ENCODE results near the gene ANGPTL4. TPM values are rescaled to one million over a fixed set of nuclear protein-coding genes. Genes with fewer than 3 reads are reported as not detected.

ANGPTL4 gene, protein sequence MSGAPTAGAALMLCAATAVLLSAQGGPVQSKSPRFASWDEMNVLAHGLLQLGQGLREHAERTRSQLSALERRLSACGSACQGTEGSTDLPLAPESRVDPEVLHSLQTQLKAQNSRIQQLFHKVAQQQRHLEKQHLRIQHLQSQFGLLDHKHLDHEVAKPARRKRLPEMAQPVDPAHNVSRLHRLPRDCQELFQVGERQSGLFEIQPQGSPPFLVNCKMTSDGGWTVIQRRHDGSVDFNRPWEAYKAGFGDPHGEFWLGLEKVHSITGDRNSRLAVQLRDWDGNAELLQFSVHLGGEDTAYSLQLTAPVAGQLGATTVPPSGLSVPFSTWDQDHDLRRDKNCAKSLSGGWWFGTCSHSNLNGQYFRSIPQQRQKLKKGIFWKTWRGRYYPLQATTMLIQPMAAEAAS
- total RNA-seq = 26.1 and 132 TPM in 2 replicates

DNA sequence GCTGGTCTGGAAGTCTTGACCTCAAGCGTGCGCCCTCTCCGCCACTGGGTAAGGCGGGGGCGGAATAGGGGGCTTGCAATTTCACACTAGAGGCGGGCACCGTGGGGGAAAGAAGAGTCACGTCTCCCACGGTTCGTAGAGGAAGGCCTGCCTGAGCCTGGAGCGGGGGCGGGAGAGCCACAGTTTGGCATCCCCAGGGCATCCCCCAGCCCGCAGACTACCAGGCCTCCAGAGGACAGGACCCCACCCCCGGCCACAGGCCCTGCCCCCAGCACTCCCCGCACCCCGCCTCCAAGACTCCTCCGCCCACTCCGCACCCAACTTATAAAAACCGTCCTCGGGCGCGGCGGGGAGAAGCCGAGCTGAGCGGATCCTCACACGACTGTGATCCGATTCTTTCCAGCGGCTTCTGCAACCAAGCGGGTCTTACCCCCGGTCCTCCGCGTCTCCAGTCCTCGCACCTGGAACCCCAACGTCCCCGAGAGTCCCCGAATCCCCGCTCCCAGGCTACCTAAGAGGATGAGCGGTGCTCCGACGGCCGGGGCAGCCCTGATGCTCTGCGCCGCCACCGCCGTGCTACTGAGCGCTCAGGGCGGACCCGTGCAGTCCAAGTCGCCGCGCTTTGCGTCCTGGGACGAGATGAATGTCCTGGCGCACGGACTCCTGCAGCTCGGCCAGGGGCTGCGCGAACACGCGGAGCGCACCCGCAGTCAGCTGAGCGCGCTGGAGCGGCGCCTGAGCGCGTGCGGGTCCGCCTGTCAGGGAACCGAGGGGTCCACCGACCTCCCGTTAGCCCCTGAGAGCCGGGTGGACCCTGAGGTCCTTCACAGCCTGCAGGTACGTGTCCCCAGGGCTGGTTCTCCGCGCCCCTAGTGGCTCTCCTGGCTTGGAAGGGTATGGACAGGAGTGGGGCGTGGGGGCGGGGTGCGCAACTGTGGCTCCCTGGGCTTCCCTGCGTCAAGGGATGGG is at the start of gene ANGPTL4:
Gene ANGPTL4 (plus strand): TSS at position 353 of the 969 bp plus-strand sequence. CDS start 167 bp downstream, at position 520.

DNA sequence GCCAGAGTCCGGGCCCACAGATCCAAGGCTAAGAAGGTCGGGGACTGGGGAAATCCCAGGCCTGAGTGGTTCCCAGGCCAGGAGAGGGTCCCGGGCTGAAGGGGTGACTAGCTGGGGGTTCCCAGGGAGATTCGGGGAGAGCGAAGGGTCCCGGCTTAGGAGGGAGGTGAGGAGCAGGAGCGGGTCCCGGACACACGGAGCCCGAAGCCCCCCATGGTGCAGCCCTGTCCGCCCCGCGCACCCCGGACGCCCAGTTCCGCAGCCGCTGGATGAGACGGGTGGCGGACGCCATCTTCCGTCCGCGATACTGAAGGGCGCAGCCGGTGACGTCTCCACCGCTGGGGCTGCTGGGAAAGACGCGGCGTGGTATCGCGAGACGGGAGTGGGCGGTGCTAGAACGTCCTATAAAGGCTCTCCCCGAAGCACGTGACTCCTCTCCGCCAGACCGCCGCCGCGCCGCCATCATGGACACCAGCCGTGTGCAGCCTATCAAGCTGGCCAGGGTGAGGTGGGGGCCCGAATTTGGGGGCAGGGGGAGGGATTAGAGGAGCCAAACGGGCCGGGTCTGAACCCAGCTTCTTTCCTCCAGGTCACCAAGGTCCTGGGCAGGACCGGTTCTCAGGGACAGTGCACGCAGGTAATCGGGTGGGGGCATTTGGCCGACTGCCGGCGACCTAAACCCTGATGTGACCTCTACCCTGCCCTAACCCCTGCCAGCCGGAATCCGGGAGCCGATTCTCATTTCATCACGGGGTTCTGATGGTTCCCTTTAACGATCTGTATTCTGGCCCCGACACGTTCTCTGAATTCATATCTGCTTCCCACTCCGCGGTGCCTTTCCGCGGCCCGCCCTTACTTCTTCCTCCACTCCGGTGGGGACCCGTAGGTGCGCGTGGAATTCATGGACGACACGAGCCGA is 42.6 kb upstream of the ANGPTL4 start, which contains the start of the genes NDUFA7 and RPS28:
Gene NDUFA7 (minus strand): TSS at position 309 of the 919 bp plus-strand sequence. CDS start 17 bp downstream, at position 292.
Gene RPS28 (plus strand): TSS at position 430 of the 919 bp plus-strand sequence. CDS start 35 bp downstream, at position 465.

DNA sequence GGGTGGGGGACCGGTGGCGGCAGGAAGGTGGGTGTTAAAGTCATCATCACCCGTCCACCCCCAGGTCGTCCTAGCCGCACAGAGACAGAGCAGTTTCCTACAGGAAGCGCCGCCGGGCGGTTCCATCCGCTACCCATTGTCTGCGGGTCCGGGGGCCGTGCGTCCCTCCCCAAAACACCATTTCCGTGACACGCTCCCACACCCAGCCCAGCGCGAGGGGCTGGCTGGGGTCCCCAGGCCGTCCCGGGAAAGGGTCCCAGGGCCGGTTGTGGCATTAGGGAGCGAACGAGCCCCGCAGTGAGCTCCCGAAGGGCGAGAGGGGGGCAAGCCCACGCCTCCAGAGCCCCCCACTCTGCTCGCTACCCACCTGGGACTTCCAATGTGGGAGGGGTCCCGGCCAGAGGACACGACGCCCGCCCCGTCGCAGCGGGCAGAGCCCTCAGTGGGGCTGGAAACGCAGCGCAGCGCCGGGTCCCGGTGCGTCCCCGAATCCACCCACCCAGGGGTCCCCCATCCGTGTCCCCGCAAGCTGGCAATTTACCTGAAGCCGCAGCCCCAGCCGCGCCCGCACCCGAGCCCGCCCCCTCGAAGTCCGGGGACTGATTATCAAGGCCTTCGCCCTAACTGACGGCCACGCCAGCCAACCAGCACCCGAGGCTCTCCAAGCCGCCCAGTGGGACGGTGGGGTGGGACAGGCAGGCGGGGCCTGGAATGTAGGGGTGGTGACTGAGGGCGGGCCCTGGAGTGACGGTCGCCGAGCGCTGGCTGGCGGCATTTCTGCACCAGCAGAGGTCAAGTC is 21.1 kb upstream of the ANGPTL4 start, which contains the start of gene KANK3:
Gene KANK3 (minus strand): TSS at position 579 of the 799 bp plus-strand sequence. CDS start 5,434 bp downstream, outside the sequence.

DNA sequence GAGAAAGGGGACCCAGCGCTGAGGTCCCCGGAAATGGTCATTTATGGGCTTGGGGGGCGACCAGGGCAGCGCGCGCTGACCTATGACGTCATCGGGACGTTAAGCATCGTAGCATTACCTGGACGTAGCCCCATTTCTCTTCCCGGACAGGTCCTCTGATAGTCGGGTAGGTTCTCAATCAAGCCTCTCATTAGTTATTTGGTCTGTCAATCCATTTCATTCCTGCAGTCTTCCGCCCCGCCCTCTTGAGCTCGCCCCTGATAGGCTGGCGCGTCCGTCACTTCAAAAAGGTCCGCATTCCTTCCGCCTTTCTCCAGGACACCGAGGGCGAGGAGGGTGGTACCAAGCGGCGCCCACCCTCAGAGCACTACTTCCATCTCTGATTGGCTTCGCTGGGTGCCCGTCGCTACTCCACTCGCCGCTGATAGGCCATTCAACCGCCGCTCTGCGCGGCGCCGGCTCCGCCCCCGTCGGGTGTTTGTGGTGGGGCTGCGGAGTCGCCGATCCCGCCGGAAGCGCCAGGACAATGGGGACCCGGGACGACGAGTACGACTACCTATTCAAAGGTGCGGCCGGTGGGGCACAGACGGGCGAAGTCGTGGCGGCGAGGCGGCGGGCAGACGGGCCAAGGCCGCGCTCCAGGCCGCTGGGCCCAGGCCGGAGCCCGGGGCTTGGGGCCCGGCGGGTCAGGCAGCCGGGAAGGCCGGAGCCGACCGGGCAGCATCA is 26.1 kb downstream of the ANGPTL4 start, which contains the start of gene RAB11B:
Gene RAB11B (plus strand): TSS at position 470 of the 726 bp plus-strand sequence. CDS start 57 bp downstream, at position 527.

DNA sequence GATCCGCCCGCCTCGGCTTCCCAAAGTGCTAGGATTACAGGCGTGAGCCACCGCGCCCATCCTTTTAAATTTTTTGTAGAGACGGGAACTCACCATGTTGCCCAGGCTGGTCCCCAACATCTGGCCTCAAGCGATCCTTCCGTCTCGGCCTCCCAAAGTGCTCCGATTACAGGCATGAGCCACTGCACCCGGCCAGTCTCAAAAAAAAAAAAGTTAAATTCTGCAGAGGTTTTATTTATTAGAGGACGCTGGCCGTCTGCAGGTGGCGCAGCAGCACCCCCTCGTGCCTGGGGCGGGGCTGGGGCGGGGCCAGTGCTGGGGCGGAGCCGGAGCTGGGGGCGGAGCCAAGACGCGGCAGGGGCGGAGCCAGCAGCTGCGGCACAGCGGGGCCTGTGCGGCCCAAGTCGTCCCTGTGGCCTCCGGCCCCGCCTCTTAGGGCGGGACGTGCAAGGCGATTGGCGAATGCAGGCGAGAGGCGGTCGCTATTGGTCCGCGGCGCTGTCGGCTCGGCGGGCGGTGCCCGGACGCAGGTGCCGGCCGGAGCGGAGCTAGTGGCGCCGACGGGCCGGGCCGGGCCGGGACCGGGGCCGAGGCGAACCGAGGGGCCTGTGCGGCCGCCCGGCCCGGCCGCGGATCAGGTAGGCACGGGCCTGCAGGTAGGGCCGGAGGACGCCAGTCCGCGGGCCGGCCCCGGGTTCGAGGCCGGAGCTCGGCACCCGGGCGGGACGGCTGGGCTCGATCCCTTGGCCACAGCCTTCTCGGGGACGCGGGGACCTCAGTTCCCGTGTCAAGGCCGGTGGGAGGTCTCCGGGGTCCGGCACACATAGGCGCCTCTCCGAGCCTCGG is 49.1 kb downstream of the ANGPTL4 start, which contains the start of gene MARCHF2:
Gene MARCHF2 (plus strand): TSS at position 523 of the 846 bp plus-strand sequence. CDS start 8,536 bp downstream, outside the sequence.

Other genes with a start within 250 kb of the ANGPTL4 start
- under 0.01 TPM in 1 of 2 replicates, not detected in the other for gene FBN3, start 214.6 kb upstream of the ANGPTL4 start, total RNA-seq
- gene CERS4, start 154.8 kb upstream of the ANGPTL4 start, total RNA-seq = 3.1 and 16.1 TPM in 2 replicates
- gene CD320, start 55.8 kb upstream of the ANGPTL4 start, total RNA-seq = 21.7 and 32.7 TPM in 2 replicates
- gene NDUFA7, start 42.8 kb upstream of the ANGPTL4 start, total RNA-seq = 14.7 and 16.9 TPM in 2 replicates
- gene RPS28, start 42.7 kb upstream of the ANGPTL4 start, total RNA-seq = 276 and 664 TPM in 2 replicates
- gene KANK3, start 20.9 kb upstream of the ANGPTL4 start, total RNA-seq = 0.56 and 0.58 TPM in 2 replicates
- 29.5 and 34.7 TPM in 2 replicates for gene RAB11B, start 26.2 kb downstream of the ANGPTL4 start, total RNA-seq
- 64.0 and 167 TPM in 2 replicates for gene MARCHF2, start 49.1 kb downstream of the ANGPTL4 start, total RNA-seq
- 26.5 and 117 TPM in 2 replicates for gene HNRNPM, start 80.8 kb downstream of the ANGPTL4 start, total RNA-seq
- gene PRAM1, start 138.5 kb downstream of the ANGPTL4 start, total RNA-seq = not detected in 2 replicates
- 2.5 and 4.8 TPM in 2 replicates for gene ZNF414, start 150.0 kb downstream of the ANGPTL4 start, total RNA-seq
- 0.19 and 0.28 TPM in 2 replicates for gene MYO1F, start 213.3 kb downstream of the ANGPTL4 start, total RNA-seq
- 3.5 and 15.8 TPM in 2 replicates for gene ADAMTS10, start 246.6 kb downstream of the ANGPTL4 start, total RNA-seq

Measured in regular cardiac myocyte (primary cell).